LNCaP clone FGC (cell line): ENCODE results near the gene AGBL4.

Experiments used
- DNase-seq: peaks from one replicate; pipeline ENCODE4 v3.0.0-alpha.2; 2011; ENCODE audit warnings: low read depth
- H3K4me3 ChIP-seq: 2 replicates; pipeline ENCODE4 v1.5.1; 2011; ENCODE audit warnings: mild to moderate bottlenecking, low read depth, low read length, control low read depth
- TF ChIP-seq, protein P1 (sequence below): IDR thresholded peaks from 2 replicates; pipeline ENCODE4 v1.5.1; 2012; ENCODE audit warnings: mild to moderate bottlenecking; ENCODE audit not compliant: control insufficient read depth, insufficient read depth; ENCODE audit errors: extremely low read depth

Gene AGBL4

DNA sequence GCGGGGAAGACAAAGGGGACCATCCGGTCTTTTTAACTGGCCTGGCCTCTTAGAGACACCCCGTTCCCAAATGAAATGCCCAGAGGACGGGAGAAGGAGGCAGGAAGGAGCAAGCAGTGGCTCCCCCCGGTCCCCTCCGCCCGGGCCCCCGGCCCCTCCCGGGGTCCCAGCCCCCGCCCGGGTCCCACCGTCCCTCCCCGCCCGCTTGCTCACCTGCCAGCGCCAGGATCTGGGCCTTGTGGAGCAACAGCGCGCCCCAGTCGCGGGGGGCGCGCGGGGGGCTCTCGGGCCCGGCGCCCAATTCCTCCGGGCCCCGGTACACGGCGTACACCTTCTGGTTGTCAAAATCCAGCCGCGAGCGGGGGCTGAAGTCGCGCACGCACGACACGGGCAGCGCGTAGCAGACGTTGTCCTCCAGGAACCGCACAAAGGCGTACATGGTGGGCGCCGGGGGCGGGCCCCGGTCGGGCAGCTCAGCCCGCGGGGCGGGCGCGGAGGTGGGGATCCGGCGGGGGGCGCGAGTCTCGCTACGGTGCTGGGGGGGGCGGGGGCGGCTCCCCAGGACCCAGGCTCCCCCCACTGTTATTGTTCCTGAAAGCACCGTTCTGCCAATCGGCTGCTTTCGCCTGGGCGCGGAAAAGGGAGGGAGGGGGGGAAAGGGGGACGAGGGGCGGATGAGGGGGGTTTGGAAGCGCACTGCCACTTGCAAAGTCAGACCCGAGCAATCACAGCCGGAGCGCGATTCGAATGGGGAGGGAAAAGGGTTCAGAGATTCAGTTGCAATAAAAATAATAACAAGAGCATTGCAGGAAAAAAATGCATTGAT, 1247.1 kb downstream of the AGBL4 start, which contains the start of gene BEND5:
Gene BEND5, minus strand, starts transcription at position 499 of the 826 bp plus-strand sequence. Its CDS starts 60 bp downstream, at position 439.
- peak within 1 kb of the TSS; percentile 48 for H3K4me3 ChIP-seq
- TF ChIP-seq, protein P1, sequence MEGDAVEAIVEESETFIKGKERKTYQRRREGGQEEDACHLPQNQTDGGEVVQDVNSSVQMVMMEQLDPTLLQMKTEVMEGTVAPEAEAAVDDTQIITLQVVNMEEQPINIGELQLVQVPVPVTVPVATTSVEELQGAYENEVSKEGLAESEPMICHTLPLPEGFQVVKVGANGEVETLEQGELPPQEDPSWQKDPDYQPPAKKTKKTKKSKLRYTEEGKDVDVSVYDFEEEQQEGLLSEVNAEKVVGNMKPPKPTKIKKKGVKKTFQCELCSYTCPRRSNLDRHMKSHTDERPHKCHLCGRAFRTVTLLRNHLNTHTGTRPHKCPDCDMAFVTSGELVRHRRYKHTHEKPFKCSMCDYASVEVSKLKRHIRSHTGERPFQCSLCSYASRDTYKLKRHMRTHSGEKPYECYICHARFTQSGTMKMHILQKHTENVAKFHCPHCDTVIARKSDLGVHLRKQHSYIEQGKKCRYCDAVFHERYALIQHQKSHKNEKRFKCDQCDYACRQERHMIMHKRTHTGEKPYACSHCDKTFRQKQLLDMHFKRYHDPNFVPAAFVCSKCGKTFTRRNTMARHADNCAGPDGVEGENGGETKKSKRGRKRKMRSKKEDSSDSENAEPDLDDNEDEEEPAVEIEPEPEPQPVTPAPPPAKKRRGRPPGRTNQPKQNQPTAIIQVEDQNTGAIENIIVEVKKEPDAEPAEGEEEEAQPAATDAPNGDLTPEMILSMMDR: no peak
- no peak for DNase-seq

DNA sequence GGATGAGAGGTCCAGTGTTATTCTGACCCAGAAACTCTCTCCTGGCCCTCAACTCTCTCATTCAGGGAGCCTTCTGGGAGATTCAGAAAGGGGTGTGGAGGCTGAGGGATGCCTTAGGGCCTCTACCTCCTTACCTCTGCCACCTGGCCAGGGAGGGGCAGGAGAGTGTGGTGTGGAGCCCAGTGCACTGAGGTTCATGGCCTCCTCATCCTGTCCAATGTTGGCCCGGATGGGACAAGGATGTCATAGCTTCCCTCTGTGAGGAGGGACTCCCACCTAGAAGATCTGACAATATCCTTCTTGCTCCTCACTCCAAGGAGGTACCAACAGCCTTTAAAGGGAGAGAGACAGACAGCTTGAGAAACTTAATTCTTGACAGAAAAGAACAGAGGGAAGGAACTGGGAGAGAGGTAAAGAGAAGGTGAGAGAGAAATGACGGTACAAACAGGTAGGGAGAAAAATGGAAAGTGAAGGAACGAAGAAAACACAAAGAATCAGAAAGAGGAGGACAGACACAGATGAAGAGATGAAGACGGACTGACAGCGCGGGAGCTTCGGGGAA, 1247.8 kb downstream of the AGBL4 start:
- TF ChIP-seq, protein P1: no peak
- H3K4me3 ChIP-seq: no peak overlapping the region
- DNase-seq: no peak

DNA sequence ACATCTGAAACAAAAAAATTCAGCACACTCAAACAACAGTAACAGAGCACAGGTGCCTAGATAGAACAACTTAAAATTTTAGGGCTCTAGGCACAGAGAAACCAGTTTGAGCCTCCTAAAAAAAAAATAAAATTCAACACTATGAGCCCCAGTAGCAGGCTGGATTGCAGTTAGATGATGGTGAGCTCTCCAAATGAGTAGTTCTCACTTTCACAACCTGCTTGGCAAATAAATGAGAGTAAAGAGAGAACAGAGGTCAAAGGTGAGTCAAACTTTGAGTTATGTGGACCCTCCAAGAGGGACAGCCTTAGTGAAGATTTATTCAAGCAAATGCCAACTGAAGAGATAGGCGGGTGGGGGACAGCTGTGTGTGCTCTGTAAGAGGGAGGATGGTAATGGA, 1250.6 kb downstream of the AGBL4 start:
- no peak overlapping the region for H3K4me3 ChIP-seq
- no peak for DNase-seq
- TF ChIP-seq, protein P1: no peak

DNA sequence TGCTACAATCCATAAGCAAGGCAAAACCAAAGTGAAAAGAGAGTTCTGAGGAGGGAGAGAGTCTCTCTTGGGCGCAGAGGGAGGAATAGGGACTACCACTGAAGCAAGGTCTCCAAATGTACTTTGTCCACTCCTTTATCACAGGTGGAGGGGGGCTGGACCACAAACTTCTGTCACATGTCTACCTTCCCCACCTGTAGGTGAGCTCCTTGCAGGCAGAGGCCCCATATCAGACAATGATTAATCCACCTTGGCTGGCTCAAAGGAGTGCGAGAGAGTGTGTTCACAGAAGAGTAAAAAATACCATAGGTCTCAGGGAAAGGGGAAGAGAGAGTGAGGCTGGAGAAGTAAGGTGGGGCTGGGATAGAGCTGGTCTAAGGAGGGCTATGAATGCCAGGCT, 1251.5 kb downstream of the AGBL4 start:
- no peak for DNase-seq
- no peak overlapping the region for H3K4me3 ChIP-seq
- TF ChIP-seq, protein P1: no peak

DNA sequence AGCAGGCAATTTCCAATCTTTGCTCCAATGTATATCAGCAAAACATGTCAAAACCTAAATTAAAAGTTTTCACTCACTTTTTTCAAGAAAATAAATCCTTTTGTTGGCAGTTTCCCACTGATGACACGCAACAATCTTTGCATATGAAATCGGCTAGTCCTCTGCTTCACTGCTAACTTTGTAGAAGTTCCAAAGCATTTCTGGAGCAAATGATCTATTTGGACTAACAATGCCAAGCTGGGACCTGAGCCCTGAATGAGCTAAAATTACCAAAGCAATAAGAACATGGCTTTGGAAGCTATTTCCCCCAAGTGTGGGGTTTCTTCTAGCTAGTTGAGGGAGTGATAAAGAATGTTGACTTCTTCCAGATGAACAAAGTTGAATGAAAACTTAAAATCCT, 1252.2 kb downstream of the AGBL4 start:
- H3K4me3 ChIP-seq: no peak overlapping the region
- TF ChIP-seq, protein P1: no peak
- DNase-seq: no peak

DNA sequence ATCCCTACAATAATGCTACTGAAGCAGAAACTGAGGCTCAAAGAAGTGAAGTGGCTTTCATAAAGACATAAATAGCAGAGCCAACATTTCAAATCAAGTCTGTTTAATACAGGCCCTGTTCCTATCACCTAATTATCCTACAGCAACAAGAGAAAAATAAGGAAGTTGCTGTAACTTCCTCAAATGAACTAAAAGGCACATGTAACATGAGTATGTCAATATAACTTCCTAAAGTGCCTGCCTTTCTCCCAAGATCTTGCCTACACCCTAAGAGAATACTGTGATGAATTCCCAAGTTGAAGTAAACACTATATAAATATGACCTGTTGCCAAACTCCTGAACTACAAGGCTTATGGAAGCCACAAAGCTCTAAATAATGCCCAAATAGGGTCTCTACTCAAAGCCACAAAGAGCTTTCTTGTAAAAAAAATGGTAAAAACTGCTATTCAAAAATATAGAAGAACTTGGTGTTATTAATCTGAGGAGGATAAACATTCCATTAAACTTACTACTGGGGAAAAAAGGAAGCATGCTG, 1255.7 kb downstream of the AGBL4 start:
- DNase-seq: no peak
- H3K4me3 ChIP-seq: no peak overlapping the region

More for the DNA sequence above, 1255.7 kb downstream of the AGBL4 start:
- TF ChIP-seq, protein P1: no peak
